ENCODE results near the gene CTTNBP2. TPM values are rescaled to one million over a fixed set of nuclear protein-coding genes. Genes with fewer than 3 reads are reported as not detected.

Gene CTTNBP2
- polyA plus RNA-seq, 2 of the 4 experiments (the other 2 are of a cell fraction), result 0.18 to 0.25 TPM

- no peak for FAIRE-seq
- H3K27ac ChIP-seq, result no peak overlapping the region
- no peaks in the 10 kb centered on the region for H3K4me1 ChIP-seq
- ChIA-PET POLR2A (no interaction called here), CTCF (no interaction called here)
- ATAC-seq, result no peak
- no peak for TF ChIP-seq POLR2AphosphoS2 (conservative IDR thresholded peaks at IDR 0.05; ENCODE audit: low read length)
- TF ChIP-seq RFX5 (IDR thresholded peaks at IDR 0.05), result no peak
- TF ChIP-seq EP300 (IDR thresholded peaks at IDR 0.05), result no peak
- no peak for TF ChIP-seq FOSB (CRISPR knock-in tag; IDR thresholded peaks at IDR 0.05)
- TF ChIP-seq RCOR1 (IDR thresholded peaks at IDR 0.05; ENCODE audit: low read depth, low read length), result no peak
- TF ChIP-seq HOXA7 (CRISPR knock-in tag; IDR thresholded peaks at IDR 0.05), result no peak
- TF ChIP-seq ESRRA (IDR thresholded peaks at IDR 0.05; ENCODE audit: borderline replicate concordance, low read length), result no peak
- no peak for TF ChIP-seq HMGXB4 (CRISPR knock-in tag; IDR thresholded peaks at IDR 0.05; ENCODE audit: borderline replicate concordance)
- no peak for TF ChIP-seq CBX2 (IDR thresholded peaks at IDR 0.05; ENCODE audit: borderline replicate concordance, low read depth)
- no peak for TF ChIP-seq USF2 (IDR thresholded peaks at IDR 0.05)
- TF ChIP-seq POLR2A (IDR thresholded peaks at IDR 0.05; ENCODE audit: low read length), result no peak
- no peak for TF ChIP-seq ZFP36 (IDR thresholded peaks at IDR 0.05; ENCODE audit: borderline replicate concordance, partially characterized antibody)
- TF ChIP-seq JUN (IDR thresholded peaks at IDR 0.05), result no peak
- no peak for TF ChIP-seq KDM5A (IDR thresholded peaks at IDR 0.05)
- no peak for TF ChIP-seq HOXB5 (CRISPR knock-in tag; IDR thresholded peaks at IDR 0.05)
- TF ChIP-seq REST (IDR thresholded peaks at IDR 0.05), result no peak
- TF ChIP-seq HES2 (IDR thresholded peaks at IDR 0.05), result no peak
- TF ChIP-seq BHLHE40 (IDR thresholded peaks at IDR 0.05; ENCODE audit: low read depth, low read length), result no peak
- DNase-seq (ENCODE audit: low read depth in 1 of 2, low spot score in 1 of 2), result no peak
- no peak overlapping the region for H3K4me3 ChIP-seq
- WGBS (ENCODE audit: missing lambda C conversion rate), result 84% methylated on average over 6 of the region's 6 CpGs
- H3K4me2 ChIP-seq, result no peak overlapping the region
- no peaks in the 10 kb centered on the region for H3K9me3 ChIP-seq
These were observed 15.5 kb downstream of the CTTNBP2 start for GRCh38 chr7:117857718-117858117.

- H3K9me3 ChIP-seq, result no peaks in the 10 kb centered on the region
- no peaks in the 10 kb centered on the region for H3K4me1 ChIP-seq
- FAIRE-seq (no peak), DNase-seq (ENCODE audit: low read depth in 1 of 2, low spot score in 1 of 2) (no peak), ATAC-seq (no peak)
- H3K4me3 ChIP-seq, result no peak overlapping the region
- H3K4me2 ChIP-seq, result no peak overlapping the region
- no peak for TF ChIP-seq HDAC2 (IDR thresholded peaks at IDR 0.05)
- TF ChIP-seq EHF (CRISPR knock-in tag; IDR thresholded peaks at IDR 0.05), result no peak
- TF ChIP-seq HEYL (CRISPR knock-in tag; IDR thresholded peaks at IDR 0.05), result no peak
- TF ChIP-seq GATA3 (IDR thresholded peaks at IDR 0.05; ENCODE audit: borderline replicate concordance), result no peak
- TF ChIP-seq KDM1A (IDR thresholded peaks at IDR 0.05; ENCODE audit: low read depth), result no peak
- TF ChIP-seq HES2 (IDR thresholded peaks at IDR 0.05), result no peak
- CTCF ChIA-PET, result no interaction called here
- H3K27ac ChIP-seq, result no peak overlapping the region
- POLR2A ChIA-PET, result no interaction called here
These were observed 17.0 kb downstream of the CTTNBP2 start for GRCh38 chr7:117856196-117856595.

Measured in A549 (cell line).